SK-N-SH (cell line): ENCODE measurements around the gene RANBP10. TPM values are rescaled to one million over a fixed set of nuclear protein-coding genes. Genes with fewer than 3 reads are reported as not detected.

Experiments
- CTCF ChIA-PET: fragments of 300-600, 350-600 bp; formaldehyde crosslinking; extraction: SDS; loops from one replicate; lab custom pipeline; 2021; lab: Yijun Ruan, JAX
- POLR2A ChIA-PET: fragments of 350-600 bp; sonication (Branson Sonifier 250); formaldehyde crosslinking; extraction: SDS; loops from one replicate; lab custom pipeline; 2020; ENCODE audit warnings: antibody characterized with exemption, inconsistent platforms; lab: Yijun Ruan, JAX
- DNase-seq: peaks from one replicate; pipeline ENCODE4 v3.0.0; 2012
- H2AFZ ChIP-seq: fragments of 200-600 bp; sonication (generic); 2 replicates; pipeline ENCODE4 v1.8.1; 2016; ENCODE audit warnings: antibody characterized with exemption, mild to moderate bottlenecking, low read depth
- H3F3A ChIP-seq: fragments of 200-600 bp; sonication (generic); replicated peaks from 2 replicates; pipeline ENCODE3; 2016; ENCODE audit warnings: antibody characterized with exemption, mild to moderate bottlenecking; ENCODE audit not compliant: insufficient read depth
- H3K27ac ChIP-seq, 2 experiments: fragments of 200-500 bp in 1 of 2; fragments of 200-600 bp in 1 of 2; sonication (Bioruptor generic) in 1 of 2; sonication (generic), shearing (Covaris generic) in 1 of 2; 2 replicates each; pipeline versions ENCODE4 v1.5.1 to v1.6.1; 2014 to 2016; ENCODE audit warnings: low read depth in 2 of 2, inconsistent platforms in 1 of 2, low read length in 1 of 2, mild to moderate bottlenecking in 1 of 2, mixed read lengths in 1 of 2
- H3K27me3 ChIP-seq: fragments of 200-600 bp; sonication (generic), shearing (Covaris generic); 2 replicates; pipeline ENCODE4 v1.6.1; 2016; ENCODE audit warnings: mixed run types; ENCODE audit not compliant: insufficient read depth
- H3K36me3 ChIP-seq, 2 experiments: fragments of 200-500 bp in 1 of 2; fragments of 200-600 bp in 1 of 2; sonication (Bioruptor generic) in 1 of 2; sonication (generic) in 1 of 2; replicated peaks in 1 of 2; 2 replicates each; pipeline versions ENCODE3 to v1.5.1; 2014 to 2016; ENCODE audit warnings: low read length in 1 of 2, mild to moderate bottlenecking in 1 of 2; ENCODE audit not compliant: insufficient read depth in 2 of 2, control insufficient read depth in 1 of 2
- H3K4me1 ChIP-seq, 2 experiments: fragments of 200-500 bp in 1 of 2; fragments of 200-600 bp in 1 of 2; sonication (Bioruptor generic) in 1 of 2; sonication (generic), shearing (Covaris generic) in 1 of 2; 2 replicates each; pipeline versions ENCODE4 v1.5.1 to v1.6.1; 2014 to 2016; ENCODE audit warnings: low read depth in 1 of 2, low read length in 1 of 2, mixed run types in 1 of 2; ENCODE audit not compliant: insufficient read depth in 2 of 2, control insufficient read depth in 1 of 2
- H3K4me2 ChIP-seq: fragments of 200-600 bp; sonication (generic), shearing (Covaris generic); 2 replicates; pipeline ENCODE4 v1.6.1; 2017; ENCODE audit warnings: mixed run types
- H3K4me3 ChIP-seq, 2 experiments: fragments of 200-500 bp in 1 of 2; fragments of 200-600 bp in 1 of 2; sonication (Bioruptor generic) in 1 of 2; sonication (generic), shearing (Covaris generic) in 1 of 2; 2 replicates each; pipeline versions ENCODE4 v1.5.1 to v1.8.1; 2014 to 2016; ENCODE audit warnings: low read depth in 2 of 2, inconsistent platforms in 1 of 2, low read length in 1 of 2, mild to moderate bottlenecking in 1 of 2, mixed read lengths in 1 of 2, moderate library complexity in 1 of 2
- H3K79me2 ChIP-seq: fragments of 200-600 bp; sonication (generic); 2 replicates; pipeline ENCODE4 v1.8.1; 2017; ENCODE audit warnings: mild to moderate bottlenecking; ENCODE audit not compliant: insufficient read depth
- H3K9ac ChIP-seq: fragments of 200-600 bp; sonication (generic); 2 replicates; pipeline ENCODE4 v1.6.1; 2017; ENCODE audit warnings: mixed run types
- H3K9me2 ChIP-seq: fragments of 200-600 bp; sonication (generic); 2 replicates; pipeline ENCODE4 v1.6.1; 2017; ENCODE audit warnings: mixed run types
- H3K9me3 ChIP-seq: fragments of 200-600 bp; sonication (generic); 2 replicates; pipeline ENCODE4 v1.6.1; 2017; ENCODE audit warnings: mixed run types, mild to moderate bottlenecking, moderate library complexity
- H4K20me1 ChIP-seq: fragments of 200-600 bp; sonication (generic); 2 replicates; pipeline ENCODE4 v1.6.1; 2017; ENCODE audit warnings: mild to moderate bottlenecking, mixed run types; ENCODE audit not compliant: insufficient read depth
- GABPA ChIP-seq: IDR thresholded peaks from 2 replicates; pipeline ENCODE4 v1.4.0; 2012; ENCODE audit warnings: low read depth, mild to moderate bottlenecking
- GATA2 ChIP-seq: sonication (generic); formaldehyde crosslinking; IDR thresholded peaks from 2 replicates; pipeline ENCODE4 v1.5.0; 2020; ENCODE audit warnings: mild to moderate bottlenecking, missing genetic modification reagents
- NFIC ChIP-seq: IDR thresholded peaks from 2 replicates; pipeline ENCODE4 v1.4.0; 2012; ENCODE audit warnings: borderline replicate concordance
- RAD21 ChIP-seq: IDR thresholded peaks from 2 replicates; pipeline ENCODE4 v1.6.1; 2012; ENCODE audit warnings: mild to moderate bottlenecking, low read length
- RFX5 ChIP-seq: IDR thresholded peaks from 2 replicates; pipeline ENCODE4 v1.6.1; 2012; ENCODE audit warnings: mild to moderate bottlenecking, improper control_type of control experiment, low read length
- SIN3A ChIP-seq: IDR thresholded peaks from 2 replicates; pipeline ENCODE4 v1.6.1; 2012; ENCODE audit warnings: low read depth, mild to moderate bottlenecking, low read length, moderate library complexity, borderline replicate concordance
- SMC3 ChIP-seq: IDR thresholded peaks from 2 replicates; pipeline ENCODE4 v1.6.1; 2012; ENCODE audit warnings: low read depth, low read length, improper control_type of control experiment
- YY1 ChIP-seq: IDR thresholded peaks from 2 replicates; pipeline ENCODE4 v1.4.0; 2012; ENCODE audit warnings: low read depth, mild to moderate bottlenecking
- WGBS: methylation state at CpG from one replicate; pipeline ENCODE4 v1.1.6; 2017; ENCODE audit warnings: low lambda C conversion rate; 5-methylcytosine and 5-hydroxymethylcytosine counted together
- polyA plus RNA-seq, 3 experiments: library from polyadenylated mRNA; depleted of rRNA; stranded (reverse); fragments of >200 nt; gene quantifications; 2 replicates each; pipeline ENCODE4 v1.2.3, GENCODE V29; 2012
- TF ChIP-seq, protein P1 (sequence below): fragments of 200-600 bp; sonication (generic); IDR thresholded peaks from 2 replicates; pipeline ENCODE4 v1.6.1; 2017; ENCODE audit warnings: antibody characterized with exemption, mild to moderate bottlenecking, moderate library complexity
- TF ChIP-seq, protein P2 (sequence below): IDR thresholded peaks from 2 replicates; pipeline ENCODE4 v1.4.0; 2012; ENCODE audit warnings: low read depth, borderline replicate concordance
- TF ChIP-seq, protein P3 (sequence below): fragments of 150-350 bp; IDR thresholded peaks from 2 replicates; pipeline ENCODE4 v1.6.1; 2017; ENCODE audit warnings: antibody characterized with exemption, low read length, low read depth, borderline replicate concordance
- TF ChIP-seq, protein P4 (sequence below): IDR thresholded peaks from 2 replicates; pipeline ENCODE4 v1.4.0; 2012; ENCODE audit warnings: low read depth, borderline replicate concordance

Gene RANBP10
- polyA plus RNA-seq, 1 of the 3 experiments (the other 2 are of a cell fraction), result 12.1 TPM

DNA sequence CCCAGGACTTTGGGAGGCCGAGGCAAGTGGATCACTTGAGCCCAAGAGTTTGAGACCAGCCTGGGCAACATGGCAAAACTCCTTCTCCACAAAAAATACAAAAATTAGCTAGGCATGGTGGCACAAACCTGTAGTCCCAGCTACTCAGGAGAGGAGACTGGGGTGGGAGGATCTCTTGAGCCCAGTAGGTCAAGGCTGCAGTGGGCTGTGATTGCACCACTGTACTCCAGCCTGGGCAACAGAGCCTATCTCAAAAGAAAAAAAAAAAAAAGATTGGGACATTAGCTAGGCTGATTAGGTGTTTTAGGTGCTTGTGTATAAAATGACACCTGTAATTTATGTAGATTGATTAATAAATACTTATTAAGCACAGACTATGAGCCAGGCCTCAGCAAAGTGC lies 97.3 kb downstream of the RANBP10 start:
- Histone ChIP-seq H3K4me2 (no peak overlapping the region), H3K4me3 (no peak overlapping the region), H2AFZ (no peak overlapping the region), H3K9me2 (no peaks in the 10 kb centered on the region), H3K79me2 (peaks cover 89% of the 10 kb centered on the region), H4K20me1 (peaks cover 27% of the 10 kb centered on the region), H3F3A (peaks cover 6% of the 10 kb centered on the region), H3K4me1 (peaks cover 0 to 12% of the 10 kb centered on the region in 2 experiments; a peak in 1 of 4 replicates), H3K27me3 (no peaks in the 10 kb centered on the region), H3K9me3 (no peaks in the 10 kb centered on the region), H3K36me3 (peaks cover 0 to 2% of the 10 kb centered on the region in 2 experiments), H3K9ac (no peak overlapping the region), H3K27ac (no peak overlapping the region)
- ChIA-PET CTCF (interaction anchor here (1.1 to 2.5 kb wide), 3 partner anchors 41 to 107 kb away, joined by 3 to 9 read pairs (median 4); partner anchors contain the start of gene CARMIL2), POLR2A (no interaction called here)
- WGBS, result 100% methylated on average over 1 of the region's 1 CpG
- DNase-seq, result no peak
- TF ChIP-seq NFIC, result no peak
- TF ChIP-seq GABPA, result no peak
- no peak for TF ChIP-seq SMC3
- no peak for TF ChIP-seq RAD21
- TF ChIP-seq, protein P1, sequence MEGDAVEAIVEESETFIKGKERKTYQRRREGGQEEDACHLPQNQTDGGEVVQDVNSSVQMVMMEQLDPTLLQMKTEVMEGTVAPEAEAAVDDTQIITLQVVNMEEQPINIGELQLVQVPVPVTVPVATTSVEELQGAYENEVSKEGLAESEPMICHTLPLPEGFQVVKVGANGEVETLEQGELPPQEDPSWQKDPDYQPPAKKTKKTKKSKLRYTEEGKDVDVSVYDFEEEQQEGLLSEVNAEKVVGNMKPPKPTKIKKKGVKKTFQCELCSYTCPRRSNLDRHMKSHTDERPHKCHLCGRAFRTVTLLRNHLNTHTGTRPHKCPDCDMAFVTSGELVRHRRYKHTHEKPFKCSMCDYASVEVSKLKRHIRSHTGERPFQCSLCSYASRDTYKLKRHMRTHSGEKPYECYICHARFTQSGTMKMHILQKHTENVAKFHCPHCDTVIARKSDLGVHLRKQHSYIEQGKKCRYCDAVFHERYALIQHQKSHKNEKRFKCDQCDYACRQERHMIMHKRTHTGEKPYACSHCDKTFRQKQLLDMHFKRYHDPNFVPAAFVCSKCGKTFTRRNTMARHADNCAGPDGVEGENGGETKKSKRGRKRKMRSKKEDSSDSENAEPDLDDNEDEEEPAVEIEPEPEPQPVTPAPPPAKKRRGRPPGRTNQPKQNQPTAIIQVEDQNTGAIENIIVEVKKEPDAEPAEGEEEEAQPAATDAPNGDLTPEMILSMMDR, result no peak
- TF ChIP-seq, protein P2, sequence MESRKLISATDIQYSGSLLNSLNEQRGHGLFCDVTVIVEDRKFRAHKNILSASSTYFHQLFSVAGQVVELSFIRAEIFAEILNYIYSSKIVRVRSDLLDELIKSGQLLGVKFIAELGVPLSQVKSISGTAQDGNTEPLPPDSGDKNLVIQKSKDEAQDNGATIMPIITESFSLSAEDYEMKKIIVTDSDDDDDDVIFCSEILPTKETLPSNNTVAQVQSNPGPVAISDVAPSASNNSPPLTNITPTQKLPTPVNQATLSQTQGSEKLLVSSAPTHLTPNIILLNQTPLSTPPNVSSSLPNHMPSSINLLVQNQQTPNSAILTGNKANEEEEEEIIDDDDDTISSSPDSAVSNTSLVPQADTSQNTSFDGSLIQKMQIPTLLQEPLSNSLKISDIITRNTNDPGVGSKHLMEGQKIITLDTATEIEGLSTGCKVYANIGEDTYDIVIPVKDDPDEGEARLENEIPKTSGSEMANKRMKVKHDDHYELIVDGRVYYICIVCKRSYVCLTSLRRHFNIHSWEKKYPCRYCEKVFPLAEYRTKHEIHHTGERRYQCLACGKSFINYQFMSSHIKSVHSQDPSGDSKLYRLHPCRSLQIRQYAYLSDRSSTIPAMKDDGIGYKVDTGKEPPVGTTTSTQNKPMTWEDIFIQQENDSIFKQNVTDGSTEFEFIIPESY, result no peak
- TF ChIP-seq RFX5, result no peak
- no peak for TF ChIP-seq YY1
- no peak for TF ChIP-seq SIN3A
- TF ChIP-seq, protein P3, sequence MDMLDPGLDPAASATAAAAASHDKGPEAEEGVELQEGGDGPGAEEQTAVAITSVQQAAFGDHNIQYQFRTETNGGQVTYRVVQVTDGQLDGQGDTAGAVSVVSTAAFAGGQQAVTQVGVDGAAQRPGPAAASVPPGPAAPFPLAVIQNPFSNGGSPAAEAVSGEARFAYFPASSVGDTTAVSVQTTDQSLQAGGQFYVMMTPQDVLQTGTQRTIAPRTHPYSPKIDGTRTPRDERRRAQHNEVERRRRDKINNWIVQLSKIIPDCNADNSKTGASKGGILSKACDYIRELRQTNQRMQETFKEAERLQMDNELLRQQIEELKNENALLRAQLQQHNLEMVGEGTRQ, result no peak
- no peak for TF ChIP-seq GATA2 (CRISPR knock-in tag)
- TF ChIP-seq, protein P4, sequence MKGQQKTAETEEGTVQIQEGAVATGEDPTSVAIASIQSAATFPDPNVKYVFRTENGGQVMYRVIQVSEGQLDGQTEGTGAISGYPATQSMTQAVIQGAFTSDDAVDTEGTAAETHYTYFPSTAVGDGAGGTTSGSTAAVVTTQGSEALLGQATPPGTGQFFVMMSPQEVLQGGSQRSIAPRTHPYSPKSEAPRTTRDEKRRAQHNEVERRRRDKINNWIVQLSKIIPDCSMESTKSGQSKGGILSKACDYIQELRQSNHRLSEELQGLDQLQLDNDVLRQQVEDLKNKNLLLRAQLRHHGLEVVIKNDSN, result no peak
